Measurements from ENCODE around the gene ATXN1L. TPM values are rescaled to one million over a fixed set of nuclear protein-coding genes. Genes with fewer than 3 reads are reported as not detected.

The ATXN1L gene, protein sequence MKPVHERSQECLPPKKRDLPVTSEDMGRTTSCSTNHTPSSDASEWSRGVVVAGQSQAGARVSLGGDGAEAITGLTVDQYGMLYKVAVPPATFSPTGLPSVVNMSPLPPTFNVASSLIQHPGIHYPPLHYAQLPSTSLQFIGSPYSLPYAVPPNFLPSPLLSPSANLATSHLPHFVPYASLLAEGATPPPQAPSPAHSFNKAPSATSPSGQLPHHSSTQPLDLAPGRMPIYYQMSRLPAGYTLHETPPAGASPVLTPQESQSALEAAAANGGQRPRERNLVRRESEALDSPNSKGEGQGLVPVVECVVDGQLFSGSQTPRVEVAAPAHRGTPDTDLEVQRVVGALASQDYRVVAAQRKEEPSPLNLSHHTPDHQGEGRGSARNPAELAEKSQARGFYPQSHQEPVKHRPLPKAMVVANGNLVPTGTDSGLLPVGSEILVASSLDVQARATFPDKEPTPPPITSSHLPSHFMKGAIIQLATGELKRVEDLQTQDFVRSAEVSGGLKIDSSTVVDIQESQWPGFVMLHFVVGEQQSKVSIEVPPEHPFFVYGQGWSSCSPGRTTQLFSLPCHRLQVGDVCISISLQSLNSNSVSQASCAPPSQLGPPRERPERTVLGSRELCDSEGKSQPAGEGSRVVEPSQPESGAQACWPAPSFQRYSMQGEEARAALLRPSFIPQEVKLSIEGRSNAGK
- 10 to 100 TPM; 19.4 to 26.1 TPM for total RNA-seq

DNA sequence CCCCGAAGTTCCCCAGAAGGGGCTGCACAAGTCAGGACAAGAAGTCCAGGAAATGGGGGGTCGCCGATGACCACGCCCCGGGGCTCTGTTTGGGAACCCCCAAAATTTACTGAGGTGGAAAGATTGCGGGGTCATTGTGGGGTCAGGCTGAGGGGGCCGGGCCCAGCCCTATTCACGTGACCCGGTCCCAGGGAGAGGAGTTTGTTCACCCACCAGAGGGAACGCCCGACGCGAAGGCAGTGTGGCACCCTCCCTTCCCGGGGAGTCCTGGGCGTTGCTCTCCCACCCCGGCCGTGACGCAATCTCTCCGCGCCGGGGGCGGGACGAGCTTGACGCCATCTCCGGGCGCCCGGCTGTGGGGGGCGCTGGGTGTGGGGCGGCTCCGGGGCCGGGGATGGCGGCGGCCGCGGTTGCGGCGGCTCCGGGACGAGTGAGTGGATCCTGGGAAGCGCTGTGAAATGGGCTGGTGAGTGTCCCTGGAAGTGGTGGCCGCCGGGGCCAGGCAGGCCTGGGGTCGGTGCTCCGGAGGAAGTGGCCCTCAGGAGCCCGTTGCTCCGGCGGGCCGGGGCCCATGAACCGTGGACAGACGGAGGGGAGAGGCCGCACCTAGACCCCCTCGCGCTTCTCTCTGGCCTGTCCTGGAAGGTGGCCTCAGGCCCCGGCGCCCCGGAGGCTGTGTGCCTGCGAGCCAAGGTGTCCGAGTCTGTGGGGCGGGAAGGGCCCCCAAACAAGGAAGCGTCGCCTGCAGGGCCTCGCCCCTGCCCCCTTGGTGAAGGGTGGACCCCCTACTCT lies at the start of gene ATXN1L:
Gene ATXN1L, plus strand, starts transcription at position 338 of the 792 bp plus-strand sequence. CDS start 3,765 bp downstream, outside the sequence.
- H3K27ac ChIP-seq = peak within 1 kb of the TSS; percentile 76

DNA sequence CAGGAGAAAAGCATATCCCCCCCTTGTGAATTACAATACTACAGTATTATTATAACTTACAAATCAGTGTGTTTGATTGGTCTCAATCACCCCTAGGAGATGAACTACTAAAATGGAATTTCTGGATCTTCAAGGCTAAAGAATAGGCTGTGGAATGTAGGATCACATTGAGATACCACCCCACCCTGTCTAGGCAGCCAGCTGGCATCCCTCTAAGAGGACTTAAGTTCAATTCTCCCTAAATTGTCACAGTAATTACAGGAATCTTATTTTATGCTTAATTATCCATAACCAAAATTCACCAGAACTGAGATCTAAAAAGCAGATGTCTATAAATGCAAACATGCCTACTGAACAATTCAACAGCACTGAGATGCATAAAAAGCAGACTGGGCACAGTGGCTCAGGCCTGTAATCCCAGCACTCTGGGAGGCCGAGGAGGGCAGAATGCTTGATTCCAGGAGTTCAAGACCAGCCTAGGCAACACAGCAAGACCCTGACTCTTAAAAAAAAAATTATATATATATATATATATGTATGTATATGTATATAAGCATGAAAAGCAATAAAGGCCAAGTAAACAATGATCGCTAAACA lies 49.2 kb upstream of the ATXN1L start:
- DNase-seq = no peak
- no peaks in the 10 kb centered on the region for H3K9me3 ChIP-seq
- TF ChIP-seq, protein P1, sequence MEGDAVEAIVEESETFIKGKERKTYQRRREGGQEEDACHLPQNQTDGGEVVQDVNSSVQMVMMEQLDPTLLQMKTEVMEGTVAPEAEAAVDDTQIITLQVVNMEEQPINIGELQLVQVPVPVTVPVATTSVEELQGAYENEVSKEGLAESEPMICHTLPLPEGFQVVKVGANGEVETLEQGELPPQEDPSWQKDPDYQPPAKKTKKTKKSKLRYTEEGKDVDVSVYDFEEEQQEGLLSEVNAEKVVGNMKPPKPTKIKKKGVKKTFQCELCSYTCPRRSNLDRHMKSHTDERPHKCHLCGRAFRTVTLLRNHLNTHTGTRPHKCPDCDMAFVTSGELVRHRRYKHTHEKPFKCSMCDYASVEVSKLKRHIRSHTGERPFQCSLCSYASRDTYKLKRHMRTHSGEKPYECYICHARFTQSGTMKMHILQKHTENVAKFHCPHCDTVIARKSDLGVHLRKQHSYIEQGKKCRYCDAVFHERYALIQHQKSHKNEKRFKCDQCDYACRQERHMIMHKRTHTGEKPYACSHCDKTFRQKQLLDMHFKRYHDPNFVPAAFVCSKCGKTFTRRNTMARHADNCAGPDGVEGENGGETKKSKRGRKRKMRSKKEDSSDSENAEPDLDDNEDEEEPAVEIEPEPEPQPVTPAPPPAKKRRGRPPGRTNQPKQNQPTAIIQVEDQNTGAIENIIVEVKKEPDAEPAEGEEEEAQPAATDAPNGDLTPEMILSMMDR (IDR thresholded peaks at IDR 0.05) = no peak
- H3K4me3 ChIP-seq = no peak overlapping the region
- no peaks in the 10 kb centered on the region for H3K4me1 ChIP-seq
- no peaks in the 10 kb centered on the region for H3K36me3 ChIP-seq
- no peaks in the 10 kb centered on the region for H3K27me3 ChIP-seq
- no peak overlapping the region for H3K27ac ChIP-seq
- intact Hi-C loops (cut with DNase I) = no loop called here
- H3K9ac ChIP-seq (ENCODE audit: low read depth in 2 of 2, low read length in 2 of 2) = no peak overlapping the region

More for the DNA sequence above, at the start of gene ATXN1L:
- H3K4me1 ChIP-seq = peaks cover 4% of the 10 kb centered on the region
- H3K27me3 ChIP-seq = no peaks in the 10 kb centered on the region
- H3K36me3 ChIP-seq = no peaks in the 10 kb centered on the region
- intact Hi-C loops (cut with DNase I) = no loop called here
- peak within 1 kb of the TSS; percentile 89 to 96 for H3K9ac ChIP-seq (ENCODE audit: low read depth in 2 of 2, low read length in 2 of 2)
- TF ChIP-seq, protein P1 (IDR thresholded peaks at IDR 0.05) = no peak
- DNase-seq = peak; percentile 92
- peak within 1 kb of the TSS; percentile 98 for H3K4me3 ChIP-seq
- H3K9me3 ChIP-seq = no peaks in the 10 kb centered on the region

DNA sequence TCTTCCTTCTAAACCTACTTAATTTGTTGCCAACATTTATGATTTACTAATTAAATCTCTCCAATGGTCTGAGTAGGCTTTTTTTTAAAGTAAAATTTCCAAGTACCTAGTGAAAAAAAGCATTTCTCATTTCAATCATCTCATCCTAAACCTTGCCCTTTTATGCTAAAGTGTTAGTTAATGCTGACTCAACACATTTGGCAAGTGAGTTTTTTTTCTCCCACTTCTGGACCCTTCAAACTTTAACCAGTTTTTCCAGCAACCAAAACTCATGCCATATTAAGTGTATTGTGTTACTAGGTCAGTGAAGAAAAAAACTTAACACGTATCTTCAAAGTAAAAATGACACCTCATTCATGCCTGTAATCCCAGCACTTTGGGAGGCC lies 42.5 kb upstream of the ATXN1L start:
- intact Hi-C loops (cut with DNase I) = no loop called here
- Histone ChIP-seq H3K4me1 (peaks cover 9% of the 10 kb centered on the region), H3K36me3 (no peaks in the 10 kb centered on the region)

DNA sequence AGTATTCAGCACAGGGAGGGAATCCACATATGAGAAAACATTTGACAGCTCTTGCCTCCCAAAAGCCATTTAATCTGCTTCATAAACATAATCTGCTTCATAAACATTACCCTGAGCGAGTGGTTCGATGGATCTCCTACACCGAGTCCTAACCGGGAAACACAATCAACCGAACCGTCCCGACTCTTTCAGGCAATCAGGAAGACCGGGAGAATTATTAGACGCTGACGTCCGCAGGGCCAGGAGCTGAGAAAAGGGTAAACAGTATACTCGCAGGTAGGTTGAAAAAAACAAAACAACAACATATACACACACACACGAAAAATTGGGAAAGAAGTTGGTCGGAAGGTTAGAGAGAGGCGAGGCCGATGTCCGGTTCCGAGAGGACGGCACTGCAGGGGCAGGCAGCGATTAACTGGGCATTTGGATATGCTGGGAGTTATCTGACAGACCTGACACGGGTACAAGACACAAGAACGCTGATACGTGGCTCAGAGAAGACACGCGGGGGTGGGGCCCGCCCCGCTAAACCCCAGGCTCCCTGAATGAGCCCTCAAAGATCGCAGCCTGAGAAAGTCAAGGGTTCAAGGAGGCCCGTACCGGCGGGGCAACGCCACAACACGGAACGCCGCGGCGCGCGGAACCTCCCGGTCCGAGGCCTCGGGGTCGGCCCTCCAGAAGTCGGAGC lies 37.7 kb upstream of the ATXN1L start:
- peak; percentile 42 for DNase-seq
- no peaks in the 10 kb centered on the region for H3K36me3 ChIP-seq
- peak overlapping the region; percentile 89 for H3K27ac ChIP-seq
- H3K4me3 ChIP-seq = peak overlapping the region; percentile 84
- H3K9ac ChIP-seq (ENCODE audit: low read depth in 2 of 2, low read length in 2 of 2) = peak overlapping the region; percentile 88 to 95
- H3K27me3 ChIP-seq = no peaks in the 10 kb centered on the region
- TF ChIP-seq, protein P1 (IDR thresholded peaks at IDR 0.05) = no peak
- intact Hi-C loops (cut with DNase I) = loop anchor here (2.0 kb wide), 1 partner anchor 87 kb away; the partner anchor contains the start of gene IST1
- H3K9me3 ChIP-seq = no peaks in the 10 kb centered on the region
- H3K4me1 ChIP-seq = peaks cover 9% of the 10 kb centered on the region

More for the DNA sequence above, 42.5 kb upstream of the ATXN1L start:
- Histone ChIP-seq H3K27me3 (no peaks in the 10 kb centered on the region), H3K9me3 (no peaks in the 10 kb centered on the region), H3K9ac (ENCODE audit: low read depth in 2 of 2, low read length in 2 of 2) (no peak overlapping the region), H3K4me3 (no peak overlapping the region), H3K27ac (no peak overlapping the region)
- DNase-seq = no peak
- TF ChIP-seq, protein P1 (IDR thresholded peaks at IDR 0.05) = no peak
